Stimulated activated CD4-positive, alpha-beta T cell treated with anti-CD3 and anti-CD28 coated beads, TNF-alpha, amount 100 ng/mL, for 4 hours (primary cell): Measurements from ENCODE around the gene MCF2L2.

Source experiments
- DNase-seq, 3 experiments: peaks; one replicate each; pipeline ENCODE4 v3.0.0-alpha.2; 2020; ENCODE audit warnings: low read depth in 3 of 3

Gene MCF2L2

DNA sequence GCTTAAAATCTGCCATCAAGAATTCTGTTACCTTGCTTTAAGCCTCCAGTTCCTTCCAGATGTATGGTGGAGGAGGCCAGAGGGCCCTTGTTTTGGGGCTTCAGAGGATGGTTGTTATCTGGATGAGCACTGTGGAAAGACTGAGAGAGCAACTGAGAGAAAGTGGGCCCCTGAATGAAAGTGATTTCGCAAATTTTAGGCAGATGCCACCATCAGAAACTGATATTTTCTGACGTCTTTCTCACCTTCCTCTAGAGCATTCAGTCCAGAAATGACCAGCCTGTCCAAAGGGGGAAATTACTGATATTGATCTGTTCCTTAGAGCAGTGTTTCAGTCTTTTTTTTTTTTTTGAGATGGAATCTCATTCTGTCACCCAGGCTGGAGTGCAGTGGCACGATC, 162.0 kb downstream of the MCF2L2 start:
- no peak for DNase-seq

- peak in 1 of 3 experiments; percentile 15 for DNase-seq
These were observed 162.5 kb downstream of the MCF2L2 start for GRCh38 chr3:183265834-183266417.

DNA sequence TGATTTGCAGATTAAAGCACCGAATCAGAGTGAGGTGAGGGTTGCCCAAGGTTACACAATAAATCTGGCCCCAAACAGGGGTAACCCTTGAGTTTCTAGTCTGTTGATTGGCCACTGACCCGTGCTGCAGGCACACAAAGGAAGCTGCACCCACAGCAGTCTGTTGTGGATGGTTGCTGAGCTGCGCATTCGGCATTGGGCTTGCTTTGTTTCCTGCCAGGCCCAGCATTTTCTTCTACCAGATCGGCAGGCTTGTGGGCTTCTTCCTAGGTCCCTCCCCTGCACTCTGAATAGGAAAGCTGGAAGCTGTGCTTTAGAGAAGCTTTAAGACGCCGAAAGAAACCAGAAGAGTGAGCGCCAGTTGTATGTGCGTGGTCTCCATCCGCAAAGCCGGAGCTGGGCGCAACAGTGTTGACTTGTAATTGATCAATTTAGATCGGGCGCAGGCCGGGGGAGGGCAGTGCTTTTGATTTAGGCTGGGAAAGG, 163.2 kb downstream of the MCF2L2 start:
- DNase-seq = no peak

GRCh38 chr3:183264268-183264667, 164.2 kb downstream of the MCF2L2 start:
- no peak for DNase-seq

DNA sequence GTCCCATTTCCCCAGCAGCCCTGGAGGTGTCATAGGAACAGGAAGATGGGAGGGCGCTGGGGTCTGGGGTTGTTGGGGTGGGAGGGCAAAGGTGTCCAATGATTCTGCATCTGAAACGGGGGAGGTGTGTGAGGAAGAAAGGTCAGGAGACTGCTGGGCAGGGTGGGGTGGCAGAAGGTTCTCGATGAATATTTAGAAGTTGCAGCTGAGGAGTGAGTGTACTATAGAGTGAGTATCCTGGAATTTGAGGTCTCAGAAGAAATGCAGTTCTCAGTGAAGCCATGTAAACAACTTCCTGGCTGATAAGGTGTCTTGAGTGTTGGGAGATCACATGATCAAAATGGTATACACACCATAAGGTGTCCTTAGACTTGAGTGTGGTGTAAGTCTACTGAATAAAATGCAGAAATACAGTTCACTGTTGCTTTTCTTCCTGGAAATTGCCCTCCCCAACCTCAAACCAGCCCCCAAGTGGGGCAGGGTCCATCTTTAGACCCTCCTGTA, 165.5 kb downstream of the MCF2L2 start:
- no peak for DNase-seq

DNA sequence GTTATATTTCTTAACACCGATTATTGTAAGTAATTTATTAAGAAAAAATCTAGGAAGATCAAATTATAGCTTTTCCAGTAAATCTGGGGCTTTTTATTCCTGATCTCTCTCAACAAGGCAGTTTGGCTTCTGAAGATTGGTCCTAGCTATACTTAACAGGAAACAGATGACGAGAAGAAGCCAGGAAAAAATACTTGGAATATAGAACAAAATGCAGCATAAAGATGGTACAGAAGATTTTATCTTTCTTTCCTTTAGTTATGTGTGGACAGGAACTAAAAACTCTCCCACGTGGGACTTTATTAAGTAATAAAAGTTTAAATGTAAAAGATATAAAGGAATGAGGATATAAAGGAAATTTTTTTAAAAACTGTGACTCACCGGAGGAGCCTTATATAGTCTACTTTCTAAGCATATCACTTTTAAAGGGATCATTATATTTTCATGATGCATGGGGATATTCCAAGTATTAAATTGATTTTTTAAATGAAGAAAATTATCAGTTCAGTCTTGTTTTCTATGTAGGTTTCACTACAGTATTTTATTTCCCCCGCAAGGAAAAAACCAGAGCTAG, 167.2 kb downstream of the MCF2L2 start:
- no peak for DNase-seq

- no peak for DNase-seq
These were observed 168.1 kb downstream of the MCF2L2 start for GRCh38 chr3:183260167-183260904.

DNA sequence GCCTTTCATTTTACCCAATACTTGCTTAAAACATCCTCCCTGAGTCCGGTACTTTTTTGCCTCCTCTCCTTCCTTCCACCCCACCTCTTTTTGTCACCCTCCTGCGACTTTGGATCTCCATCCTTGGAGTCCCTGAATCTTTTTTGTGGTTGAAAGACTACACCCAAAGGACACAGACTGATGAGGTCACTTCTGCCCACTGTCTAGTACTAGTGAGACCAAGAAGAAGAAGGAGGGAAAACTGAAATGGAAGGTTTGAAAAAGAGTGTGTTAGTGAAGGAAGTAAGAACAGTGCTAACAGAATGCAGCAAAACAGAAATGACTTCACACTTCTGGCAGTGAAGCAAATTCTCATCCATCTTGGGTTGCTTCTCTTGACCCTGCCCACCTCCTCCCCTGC, 168.8 kb downstream of the MCF2L2 start:
- DNase-seq = no peak

GRCh38 chr3:183259087-183259486, 169.3 kb downstream of the MCF2L2 start:
- DNase-seq = no peak

- DNase-seq = no peak
These were observed 173.1 kb downstream of the MCF2L2 start for GRCh38 chr3:183255348-183255730.

GRCh38 chr3:183254487-183255347, 173.7 kb downstream of the MCF2L2 start:
- no peak for DNase-seq

DNA sequence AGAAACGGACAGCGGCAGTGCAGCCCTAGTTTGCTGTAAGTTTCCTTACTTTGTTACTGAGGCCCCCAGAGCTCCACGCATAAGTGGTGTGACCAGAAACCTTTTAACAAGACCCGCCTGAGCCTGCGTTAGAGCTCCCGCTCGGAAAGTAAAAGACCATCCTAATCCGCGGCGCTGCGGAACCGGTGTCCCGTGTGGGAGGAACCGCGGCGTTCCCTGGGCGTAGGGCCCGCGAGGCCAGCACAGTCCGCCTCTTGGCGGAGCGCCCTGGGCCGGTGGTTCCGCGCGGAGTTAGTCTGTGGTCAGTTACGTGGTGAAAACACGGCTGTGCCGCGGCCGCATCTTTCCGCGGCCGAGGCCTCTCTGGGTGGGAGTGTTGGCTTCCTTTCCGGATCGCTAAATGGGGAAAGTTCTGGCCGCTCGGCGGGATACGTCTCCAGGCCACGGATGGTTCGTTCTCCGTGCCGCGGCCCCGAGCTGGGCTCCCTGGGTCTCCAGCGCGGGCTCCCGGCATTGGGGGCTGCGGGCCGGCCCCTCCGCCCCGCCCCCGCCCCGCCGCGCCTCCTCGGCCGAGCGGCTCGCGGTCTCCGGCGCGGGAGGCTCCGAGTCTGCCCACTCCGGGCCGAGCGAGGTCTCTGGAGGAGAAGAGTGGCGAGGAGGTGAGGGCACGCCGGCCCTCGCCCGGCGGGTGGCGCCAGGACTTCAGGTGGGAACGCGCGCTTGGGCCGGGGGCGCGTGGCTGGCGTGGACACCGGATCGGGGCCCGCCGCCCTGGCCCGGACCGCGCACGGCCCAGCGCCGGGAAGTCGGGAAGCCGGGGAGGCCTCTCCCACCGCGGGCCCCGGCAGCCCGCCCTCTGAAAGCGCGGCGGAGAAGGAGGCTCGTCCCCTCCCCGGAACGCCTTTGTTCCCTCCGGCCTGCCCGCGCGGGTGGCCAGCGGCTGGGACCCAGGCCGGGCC, 174.6 kb downstream of the MCF2L2 start:
- peak in 2 of 3 experiments; percentile 7 to 25 for DNase-seq

DNA sequence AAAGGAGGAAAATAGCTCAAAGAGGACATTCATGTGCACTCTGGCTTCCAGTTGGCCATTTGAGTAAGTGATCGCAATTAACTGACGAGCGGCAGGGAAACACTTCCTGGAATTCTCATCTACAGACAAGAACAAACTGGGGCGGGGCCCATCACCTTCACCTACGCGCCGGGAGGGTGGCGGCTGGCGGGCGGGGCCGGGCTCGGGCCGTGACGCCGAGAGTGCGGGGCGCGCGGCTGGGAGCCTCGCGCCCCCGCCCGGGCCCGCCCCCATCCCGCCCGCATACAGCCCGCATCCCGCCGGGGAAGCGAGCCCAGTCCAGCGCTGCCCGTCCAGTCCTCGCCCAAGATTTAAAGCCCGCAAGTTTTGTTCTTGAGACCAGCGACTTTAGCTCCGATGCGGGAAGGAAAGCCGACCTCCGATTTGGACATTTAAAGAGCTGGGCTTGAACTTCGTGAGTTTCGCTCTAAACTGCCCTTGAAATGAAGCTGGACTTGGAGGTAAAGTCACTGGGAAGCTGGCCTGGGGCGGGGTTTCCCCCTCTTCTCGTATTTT, 175.4 kb downstream of the MCF2L2 start, which contains the start of gene B3GNT5:
Gene B3GNT5 (plus strand): TSS at position 281 of the 555 bp plus-strand sequence. CDS start 16,546 bp downstream, outside the sequence.
- DNase-seq = peak in 2 of 3 experiments; percentile 44

DNA sequence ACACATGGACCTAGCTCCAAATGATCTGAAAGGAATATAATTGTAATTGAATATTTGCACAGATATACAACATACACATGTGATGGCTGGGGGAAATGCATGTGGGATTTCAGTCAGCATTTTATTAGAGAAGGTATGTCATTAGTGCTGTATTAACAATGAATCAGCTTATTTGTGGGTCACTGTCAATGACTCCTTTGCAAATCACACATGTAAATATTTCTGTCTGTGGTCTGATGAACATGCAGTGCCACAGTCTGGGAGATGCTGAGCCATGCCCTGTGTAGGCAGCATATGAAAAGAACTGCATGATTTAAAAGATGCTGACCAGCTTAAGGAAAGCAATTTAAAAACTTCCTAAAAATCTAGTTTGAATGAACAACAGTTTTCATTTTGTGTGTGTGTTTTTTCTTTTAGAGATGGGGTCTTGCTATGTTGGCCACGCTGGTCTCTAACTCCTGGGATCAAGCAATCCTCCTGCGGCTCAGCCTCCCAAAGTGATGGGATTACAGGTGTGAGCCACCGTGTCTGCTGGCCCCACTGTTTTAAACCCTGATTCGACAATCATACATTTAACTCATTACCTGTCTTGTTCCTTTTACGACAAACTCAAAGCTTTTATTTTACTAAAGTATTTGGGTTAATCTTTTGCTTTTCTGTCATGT, 176.2 kb downstream of the MCF2L2 start:
- DNase-seq = no peak

DNA sequence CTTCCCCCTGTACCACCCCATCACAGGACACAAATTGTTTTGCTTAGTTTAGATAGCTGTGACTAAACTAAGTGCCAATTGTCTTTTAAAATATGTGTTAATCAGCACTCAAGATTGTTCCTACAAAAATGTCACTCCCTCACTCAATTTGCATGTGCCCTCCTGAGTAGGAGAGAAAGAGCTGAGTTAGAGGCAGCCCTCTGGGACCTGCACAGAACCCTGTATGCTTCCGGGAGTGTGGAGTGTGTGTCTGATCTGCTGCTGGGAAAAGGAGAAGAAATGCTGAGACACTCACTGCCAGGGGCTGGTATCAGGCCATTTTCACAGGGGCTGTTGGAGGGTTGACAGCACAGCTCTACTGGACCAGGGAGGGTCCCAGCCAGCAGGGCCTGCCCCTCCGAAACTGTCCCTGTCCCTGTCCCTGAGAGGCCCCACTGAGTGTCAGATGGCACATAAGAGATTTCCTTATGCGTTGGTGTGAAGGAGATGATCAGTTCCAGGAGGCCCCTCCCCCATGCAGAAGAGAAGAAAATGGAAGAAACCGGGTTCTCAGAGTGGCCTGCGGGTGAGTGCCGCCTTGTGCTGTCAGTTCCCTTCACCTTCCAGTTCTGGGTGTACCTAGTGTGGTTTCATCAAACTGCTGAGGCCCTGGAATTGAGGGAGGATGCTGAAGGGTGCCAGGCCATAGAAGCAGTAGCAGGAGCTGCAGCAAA, 179.3 kb downstream of the MCF2L2 start:
- DNase-seq = no peak

DNA sequence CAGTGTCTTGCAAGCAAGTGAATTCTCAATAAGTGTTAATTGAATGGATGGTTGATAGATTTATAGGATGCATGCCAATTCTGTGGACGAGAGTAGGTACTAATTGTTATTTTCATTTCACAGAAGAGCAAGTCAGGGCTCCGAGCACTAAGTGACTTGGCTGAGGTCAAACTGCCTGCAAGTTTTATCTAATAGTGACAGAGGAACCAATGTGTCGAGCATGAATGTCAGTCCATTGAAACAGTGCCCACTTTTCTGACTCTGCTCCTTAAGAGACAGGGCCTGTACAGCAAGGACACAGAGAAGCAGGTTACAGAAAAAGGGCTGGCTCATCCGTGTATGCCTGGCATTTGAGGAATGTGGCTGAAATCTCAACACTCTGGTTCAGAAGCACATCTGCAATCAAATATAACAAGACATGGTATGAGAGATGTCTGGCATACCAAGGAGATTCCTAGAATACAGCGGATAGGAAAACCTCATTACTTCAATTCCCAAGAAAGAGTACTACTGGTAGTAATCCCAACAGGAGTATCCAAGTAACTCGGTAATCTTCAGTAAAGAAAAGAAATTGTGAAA, 181.3 kb downstream of the MCF2L2 start:
- DNase-seq = no peak

DNA sequence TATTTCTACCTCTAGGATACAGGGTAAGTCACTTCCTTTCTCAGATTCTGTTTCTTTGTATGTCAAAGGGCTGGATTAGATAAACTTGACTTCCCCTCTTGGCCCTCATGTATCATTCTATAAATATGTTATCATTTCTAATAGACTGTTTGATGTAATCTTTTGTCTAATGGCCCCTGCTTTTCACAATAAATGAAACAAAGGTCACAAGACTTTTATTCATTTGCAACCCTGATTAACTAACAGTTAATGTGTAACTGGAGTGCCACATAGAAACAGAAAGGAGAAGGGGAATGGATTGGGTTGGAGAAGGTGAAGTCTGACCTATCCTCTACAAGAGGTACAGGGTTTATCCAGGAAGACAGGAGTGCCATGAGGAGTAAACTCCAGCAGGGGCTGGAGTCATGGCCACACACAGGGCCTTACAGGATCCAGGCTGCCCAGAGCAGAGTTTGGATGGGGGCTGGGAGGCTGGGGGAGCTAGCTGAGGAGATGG, 183.4 kb downstream of the MCF2L2 start:
- no peak for DNase-seq

- no peak for DNase-seq
These were observed 184.2 kb downstream of the MCF2L2 start for GRCh38 chr3:183244219-183244618.

DNA sequence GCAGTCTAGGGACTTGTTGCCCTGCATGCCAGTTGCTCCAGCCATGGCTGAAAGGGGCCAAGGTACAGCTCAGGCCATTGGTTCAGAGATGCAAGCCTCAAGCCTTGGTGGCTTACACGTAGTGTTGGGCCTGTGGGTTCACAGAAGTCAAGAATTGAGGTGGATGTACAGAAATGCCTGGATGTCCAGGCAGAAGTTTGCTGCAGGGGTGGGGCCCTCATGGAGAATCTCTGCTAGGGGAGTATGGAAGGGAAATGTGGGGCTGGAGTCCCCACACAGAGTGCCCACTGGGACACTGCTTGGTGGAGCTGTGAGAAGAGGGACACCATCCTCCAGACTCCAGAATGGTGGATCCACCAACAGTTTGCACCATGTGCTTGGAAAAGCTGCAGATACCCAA, 186.0 kb downstream of the MCF2L2 start:
- no peak for DNase-seq
